Right lobe of liver (tissue), 6 donors: Measurements from ENCODE around the gene KCTD18. TPM values are rescaled to one million over a fixed set of nuclear protein-coding genes. Genes with fewer than 3 reads are reported as not detected.
A peak's percentile ranks its signal among the peaks of the same experiment; 100 is the strongest.

Experiments used
- ATAC-seq, 4 donors: fragments of 200-7000 bp; cut with Tn5 transposase; one replicate each; pipeline ENCODE4 v1.9.1; 2020; ENCODE audit warnings: mild to moderate bottlenecking in 4 of 4, moderate library complexity in 4 of 4
- DNase-seq, 3 donors: peaks; one replicate each; pipeline ENCODE4 v3.0.0-alpha.2; 2020
- H3K27ac ChIP-seq, 3 donors: fragments of 200-600 bp; one replicate each; pipeline ENCODE4 v1.8.0; 2022
- H3K27me3 ChIP-seq, 2 donors: fragments of 200-600 bp; one replicate each; pipeline ENCODE4 v1.8.0; 2022
- H3K36me3 ChIP-seq, 4 donors: fragments of 200-600 bp; sonication (generic) in 1 of 4; one replicate each; pipeline versions ENCODE4 v1.5.1 to v1.8.0; 2017 to 2022; ENCODE audit warnings: control low read depth in 1 of 4
- H3K4me1 ChIP-seq, 4 donors: fragments of 200-600 bp; sonication (generic) in 1 of 4; one replicate each; pipeline versions ENCODE4 v1.5.1 to v1.8.0; 2017 to 2022; ENCODE audit warnings: control low read depth in 1 of 4
- H3K4me3 ChIP-seq, 3 donors: fragments of 200-600 bp; one replicate each; pipeline ENCODE4 v1.8.0; 2022
- H3K9me3 ChIP-seq, 4 donors: fragments of 200-600 bp; sonication (generic) in 1 of 4; one replicate each; pipeline versions ENCODE4 v1.5.1 to v1.8.0; 2017 to 2022; ENCODE audit warnings: control low read depth in 1 of 4
- CTCF ChIP-seq, 4 donors: fragments of 200-600 bp in 3 of 4; fragments of 450-650 bp in 1 of 4; IDR thresholded peaks; one replicate each; pipeline versions ENCODE4 v1.5.1 to v1.8.0; 2016 to 2022; ENCODE audit warnings: antibody characterized with exemption in 4 of 4, mild to moderate bottlenecking in 2 of 4
- POLR2A ChIP-seq: fragments of 450-650 bp; IDR thresholded peaks from one replicate; pipeline ENCODE4 v1.6.1; 2017; ENCODE audit warnings: antibody characterized with exemption, mild to moderate bottlenecking
- WGBS: methylation state at CpG from one replicate; pipeline ENCODE4 v1.1.6; 2018; ENCODE audit warnings: low coverage, low lambda C conversion rate; ENCODE audit not compliant: insufficient coverage; ENCODE audit errors: missing lambda C conversion rate; 5-methylcytosine and 5-hydroxymethylcytosine counted together
- intact Hi-C, 2 donors: fragments of 100-400 bp; cut with DNase I; formaldehyde crosslinking; loops; one replicate each; pipeline versions ENCODE4 v1.11.2 to v1.14.1; 2022
- total RNA-seq, 6 experiments: library from RNA; depleted of rRNA in 2 of 6; stranded (reverse); fragments of >200 nt in 2 of 6; fragmentation: NEBNext Ultra II Directional in 3 of 6; extraction: Animal tissue kit (Norgen Biotek cat#: 25700) in 3 of 6; gene quantifications; one replicate each; pipeline versions ENCODE4 v1.1.0 to v1.2.4, GENCODE V29; 2016 to 2023
- donor health status: DM: no; HTN: yes; CAD: no.
- donor health status: DM: no; HTN: no; CAD: no.
- donor health status: DM: no; HTN: no; CAD: no.
- donor health status: DM: no; HTN: yes; CAD: no.
- donor health status: DM: no; HTN: yes; CAD: no.

KCTD18 gene
- total RNA-seq, 6 experiments from 2014 or later: 6.2 to 16.7 (median 7.3) TPM

DNA sequence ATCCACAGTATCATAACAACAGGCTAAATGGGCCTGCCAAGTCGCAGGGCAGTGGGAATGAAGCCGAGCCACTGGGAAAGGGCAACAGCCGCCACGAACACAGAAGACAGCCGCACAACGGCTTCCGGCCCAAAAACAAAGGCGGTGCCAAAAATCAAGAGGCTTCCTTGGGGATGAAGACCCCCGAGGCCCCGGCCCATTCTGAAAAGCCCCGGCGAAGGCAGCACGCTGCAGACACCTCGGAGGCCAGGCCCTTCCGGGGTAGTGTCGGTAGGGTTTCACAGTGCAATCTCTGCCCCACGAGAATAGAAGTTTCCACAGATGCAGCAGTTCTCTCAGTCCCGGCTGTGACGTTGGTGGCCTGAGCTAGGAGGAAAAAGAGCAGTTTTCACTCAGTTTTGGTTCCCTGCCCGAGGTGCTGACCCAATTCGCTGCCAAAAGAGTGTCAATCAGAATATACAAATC, 32.2 kb downstream of the KCTD18 start:
- TF ChIP-seq CTCF (IDR thresholded peaks at IDR 0.05) (no peak), POLR2A (no peak)
- Histone ChIP-seq H3K36me3 (peaks cover 0 to 54% (median 29%) of the 10 kb centered on the region in 4 donors), H3K27ac (no peak overlapping the region), H3K27me3 (no peaks in the 10 kb centered on the region), H3K9me3 (no peaks in the 10 kb centered on the region), H3K4me1 (no peaks in the 10 kb centered on the region), H3K4me3 (no peak overlapping the region)
- ATAC-seq (peak in 1 of 4 donors; percentile 14), DNase-seq (no peak)
- 80% methylated on average over 16 of the region's 21 CpGs for WGBS
- intact Hi-C loops: loop anchor here in 1 of 2 donors (10.0 kb wide), 1 partner anchor 503 kb away; no protein-coding TSS in a partner anchor

DNA sequence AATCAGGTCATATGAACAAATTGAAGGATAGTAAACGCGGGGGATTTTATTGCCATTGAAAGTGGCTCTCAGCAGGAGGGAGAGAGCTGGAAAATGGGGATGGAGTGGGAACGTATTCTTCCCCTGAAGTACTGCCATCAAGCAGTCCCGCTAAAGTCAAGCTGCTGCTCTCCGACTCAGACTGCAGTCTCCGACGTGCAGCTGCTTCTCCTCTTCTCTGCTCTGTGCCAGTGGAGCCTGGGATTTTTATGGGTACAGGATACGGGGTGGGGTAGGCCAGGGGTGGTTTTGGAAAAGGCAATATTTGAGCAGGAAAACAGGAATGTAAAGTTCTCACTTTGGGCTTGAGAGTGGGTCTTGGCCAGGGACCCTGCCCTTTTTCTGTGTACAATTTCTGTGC, 33.0 kb downstream of the KCTD18 start:
- no peak overlapping the region for H3K27ac ChIP-seq
- no peaks in the 10 kb centered on the region for H3K4me1 ChIP-seq
- DNase-seq (no peak), ATAC-seq (no peak)
- 79% methylated on average over 6 of the region's 8 CpGs for WGBS
- H3K4me3 ChIP-seq: no peak overlapping the region
- TF ChIP-seq POLR2A (no peak), CTCF (IDR thresholded peaks at IDR 0.05) (no peak)
- H3K9me3 ChIP-seq: no peaks in the 10 kb centered on the region
- H3K36me3 ChIP-seq: peaks cover 0 to 62% (median 32%) of the 10 kb centered on the region in 4 donors
- H3K27me3 ChIP-seq: no peaks in the 10 kb centered on the region
- intact Hi-C loops: loop anchor here in 1 of 2 donors (10.0 kb wide), 1 partner anchor 502 kb away; no protein-coding TSS in a partner anchor

DNA sequence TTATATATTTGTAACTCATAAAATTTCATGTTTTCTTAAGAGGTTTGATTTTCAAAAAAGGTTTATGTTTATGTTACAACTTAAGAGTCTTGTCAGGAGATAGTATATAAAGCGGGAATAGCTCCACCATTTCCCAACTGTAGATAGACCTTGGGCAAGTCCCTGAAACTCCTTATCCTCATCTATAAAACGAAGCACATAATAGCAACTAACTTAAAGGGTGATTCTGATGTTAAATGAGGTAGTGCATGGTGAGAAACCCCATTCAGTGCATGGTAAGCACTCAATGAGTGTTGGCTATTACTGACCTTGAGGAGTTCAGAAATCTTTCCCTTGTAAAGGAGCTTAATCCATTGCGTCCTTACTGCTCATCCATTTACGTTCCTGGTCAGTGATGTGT, 34.1 kb downstream of the KCTD18 start:
- ATAC-seq (no peak), DNase-seq (no peak)
- intact Hi-C loops: loop anchor here in 1 of 2 donors (10.0 kb wide), 1 partner anchor 501 kb away; no protein-coding TSS in a partner anchor
- Histone ChIP-seq H3K4me1 (no peaks in the 10 kb centered on the region), H3K27me3 (no peaks in the 10 kb centered on the region), H3K4me3 (no peak overlapping the region), H3K9me3 (no peaks in the 10 kb centered on the region), H3K36me3 (peaks cover 0 to 71% (median 36%) of the 10 kb centered on the region in 4 donors), H3K27ac (no peak overlapping the region)
- WGBS: 70% methylated on average over 3 of the region's 4 CpGs
- TF ChIP-seq POLR2A: no peak
- no peak for TF ChIP-seq CTCF (IDR thresholded peaks at IDR 0.05)

DNA sequence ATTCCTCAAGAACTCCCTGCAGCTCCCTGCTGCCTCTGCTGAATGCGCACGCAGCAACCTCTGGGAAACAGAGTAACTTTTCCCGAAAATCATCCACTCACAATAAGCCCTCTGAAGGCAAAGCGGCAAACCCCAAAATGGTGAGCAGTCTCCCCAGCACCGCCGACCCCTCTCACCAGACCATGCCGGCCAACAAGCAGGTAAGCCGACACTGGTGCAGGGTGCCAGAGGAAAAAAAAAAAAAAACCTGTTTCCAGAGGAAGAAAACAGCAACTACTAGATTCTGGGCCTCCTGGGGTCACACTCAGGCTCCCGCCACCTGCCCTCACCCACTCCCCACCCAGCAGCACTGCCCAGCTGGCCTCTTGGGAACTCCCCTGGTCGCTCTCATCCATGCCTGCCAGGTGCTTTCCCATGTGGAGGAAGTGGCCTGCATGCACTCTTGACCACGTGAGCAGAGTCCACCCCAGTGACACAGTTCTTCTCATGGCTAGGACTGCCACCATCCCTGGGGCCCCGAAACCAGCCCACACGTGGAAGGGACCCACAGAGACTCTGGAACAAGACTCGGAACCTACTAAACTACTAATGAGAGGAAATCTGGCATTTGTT, 36.9 kb downstream of the KCTD18 start:
- H3K4me3 ChIP-seq: no peak overlapping the region
- no peak for TF ChIP-seq CTCF (IDR thresholded peaks at IDR 0.05)
- TF ChIP-seq POLR2A: no peak
- intact Hi-C loops: loop anchor here (5.0 to 10.0 kb wide), 2 partner anchors 491 to 498 kb away; no protein-coding TSS in a partner anchor
- no peaks in the 10 kb centered on the region for H3K9me3 ChIP-seq
- H3K4me1 ChIP-seq: no peaks in the 10 kb centered on the region
- WGBS: 78% methylated on average over 7 of the region's 14 CpGs
- no peaks in the 10 kb centered on the region for H3K27me3 ChIP-seq
- H3K36me3 ChIP-seq: peaks cover 0 to 86% (median 40%) of the 10 kb centered on the region in 4 donors
- ATAC-seq (peak; percentile 53 to 90 (median 60)), DNase-seq (peak in 1 of 3 donors; percentile 64)
- peak overlapping the region in 1 of 3 donors; percentile 24 for H3K27ac ChIP-seq
